K562 (cell line): Measurements from ENCODE around the gene MPND. TPM values are rescaled to one million over a fixed set of nuclear protein-coding genes. Genes with fewer than 3 reads are reported as not detected.

Experiments
- HDAC8 ChIP-seq: fragments of 450-650 bp; IDR thresholded peaks from 2 replicates; pipeline ENCODE4 v1.6.1; 2016; ENCODE audit warnings: mild to moderate bottlenecking, missing genetic modification characterization, moderate library complexity, missing compliant biosample characterization
- HNRNPUL1 ChIP-seq: fragments of 200-400 bp; formaldehyde crosslinking; IDR thresholded peaks from 2 replicates; pipeline ENCODE4 v1.6.1; 2017; ENCODE audit warnings: low read length
- POLR2AphosphoS5 ChIP-seq: IDR thresholded peaks from 2 replicates; pipeline ENCODE4 v1.6.1; 2011; ENCODE audit warnings: mild to moderate bottlenecking, low read depth, low read length, moderate library complexity; ENCODE audit not compliant: control insufficient read depth, insufficient read depth
- STAT5A ChIP-seq: IDR thresholded peaks from 2 replicates; pipeline ENCODE4 v1.6.1; 2012; ENCODE audit warnings: low read length, inconsistent platforms, borderline replicate concordance
- U2AF1 ChIP-seq: fragments of 200-400 bp; formaldehyde crosslinking; optimal IDR thresholded peaks from 2 replicates; pipeline ENCODE3; 2017; ENCODE audit warnings: mild to moderate bottlenecking, low read depth, low read length, moderate library complexity
- U2AF2 ChIP-seq: fragments of 200-400 bp; formaldehyde crosslinking; optimal IDR thresholded peaks from 2 replicates; pipeline ENCODE3; 2017; ENCODE audit warnings: low read depth, mild to moderate bottlenecking, low read length
- ZNF263 ChIP-seq: sonication (generic); formaldehyde crosslinking; IDR thresholded peaks from 2 replicates; pipeline ENCODE4 v1.8.0; 2022; ENCODE audit warnings: mild to moderate bottlenecking, missing genetic modification reagents, borderline replicate concordance
- ZNF507 ChIP-seq: conservative IDR thresholded peaks from 2 replicates; pipeline ENCODE4 v1.6.1; 2017; ENCODE audit warnings: missing genetic modification characterization, missing compliant biosample characterization
- ZNF561 ChIP-seq: fragments of 450-650 bp; formaldehyde crosslinking; conservative IDR thresholded peaks from 2 replicates; pipeline ENCODE4 v1.4.0; 2020; ENCODE audit warnings: mild to moderate bottlenecking, moderate library complexity
- polyA plus RNA-seq, 8 experiments: library from polyadenylated mRNA; depleted of rRNA in 4 of 8; stranded (reverse) in 5 of 8; unstranded in 3 of 8; fragments of >200 nt; fragmentation: Nextera tagmentation in 2 of 8; fragmentation: Illumina TruSeq in 1 of 8; extraction: Ambion mirVana in 2 of 8; extraction: Trizol in 1 of 8; gene quantifications; 2 replicates each; pipeline versions ENCODE4 v1.2.1 to v1.2.3, GENCODE V29; 2011 to 2014; ENCODE audit warnings: inconsistent platforms in 1 of 8, missing spikeins in 1 of 8
- total RNA-seq, 7 experiments: library from RNA; depleted of rRNA in 6 of 7; stranded (reverse); fragments of >200 nt in 6 of 7; fragmentation: Illumina TruSeq in 2 of 7; extraction: Trizol in 2 of 7; gene quantifications; 2 replicates each; pipeline versions ENCODE4 v1.2.1 to v1.2.3, GENCODE V29; 2011 to 2021; ENCODE audit warnings: low replicate concordance in 1 of 7
- TF ChIP-seq, protein P1 (sequence below), 2 experiments: fragments of 450-650 bp; formaldehyde crosslinking in 1 of 2; IDR thresholded peaks; 2 replicates each; pipeline versions ENCODE4 v1.4.0 to v1.6.1; 2014 to 2020; ENCODE audit warnings: mild to moderate bottlenecking in 2 of 2, borderline replicate concordance in 1 of 2, low read depth in 1 of 2
- TF ChIP-seq, protein P2 (sequence below), 2 experiments: fragments of 450-650 bp; conservative IDR thresholded peaks; 2 replicates each; pipeline ENCODE4 v1.6.1; 2017; ENCODE audit warnings: mild to moderate bottlenecking in 2 of 2, moderate library complexity in 2 of 2
- TF ChIP-seq, protein P3 (sequence below): fragments of 200-800 bp; sonication (Bioruptor generic); IDR thresholded peaks from 2 replicates; pipeline ENCODE4 v1.6.1; 2017; ENCODE audit warnings: missing genetic modification characterization, missing compliant biosample characterization
- TF ChIP-seq, protein P4 (sequence below): fragments of 450-650 bp; IDR thresholded peaks from 2 replicates; pipeline ENCODE4 v1.6.1; 2017; ENCODE audit warnings: mild to moderate bottlenecking, moderate library complexity

MPND gene
- total and polyA plus RNA-seq, 9 of the 15 experiments (the other 6 are each of a cell fraction or from before 2014, with no cell fraction given), result 0.25 to 14.0 (median 3.9) TPM

DNA sequence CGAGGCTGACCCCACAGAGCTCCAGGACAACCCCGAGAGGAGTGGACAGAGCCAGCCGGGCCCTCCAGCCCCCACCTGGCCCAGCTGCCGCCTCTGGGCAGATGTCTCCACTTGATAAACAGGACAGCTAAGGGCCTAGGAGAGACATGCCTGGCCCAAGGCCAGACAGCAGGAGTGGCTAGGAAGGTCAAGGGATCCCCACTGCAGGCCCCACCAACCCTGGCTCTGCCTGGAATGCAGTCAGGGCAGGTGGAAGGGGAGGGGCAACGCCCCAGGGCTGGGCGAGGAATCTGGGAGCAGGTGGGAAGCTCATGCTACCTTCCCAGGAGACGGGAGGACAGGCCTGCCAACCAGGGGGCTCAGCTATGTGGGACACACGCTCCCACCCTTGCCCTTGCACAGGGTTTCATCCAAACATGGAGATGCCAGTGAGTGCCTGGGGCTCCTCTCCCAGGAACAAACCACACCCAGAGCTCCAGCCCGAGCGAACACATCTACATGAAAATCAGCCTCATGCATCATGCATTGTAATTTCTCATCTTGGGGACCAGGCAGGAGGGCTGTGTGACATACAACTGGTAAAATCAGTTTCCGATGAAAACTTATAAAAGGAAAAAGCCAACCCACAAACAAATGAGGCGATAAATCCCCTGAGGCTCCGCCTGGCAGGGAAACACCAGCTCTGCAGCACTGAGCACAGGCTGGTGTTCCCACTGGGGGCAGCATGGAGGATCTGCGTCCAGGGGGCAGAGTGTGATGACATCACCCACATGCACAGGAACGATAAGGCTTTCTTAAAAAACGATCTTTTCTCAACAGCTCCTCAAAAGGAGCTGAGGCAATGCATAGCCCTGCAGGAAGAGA, 32.0 kb downstream of the MPND start (continued):
- TF ChIP-seq, protein P1, sequence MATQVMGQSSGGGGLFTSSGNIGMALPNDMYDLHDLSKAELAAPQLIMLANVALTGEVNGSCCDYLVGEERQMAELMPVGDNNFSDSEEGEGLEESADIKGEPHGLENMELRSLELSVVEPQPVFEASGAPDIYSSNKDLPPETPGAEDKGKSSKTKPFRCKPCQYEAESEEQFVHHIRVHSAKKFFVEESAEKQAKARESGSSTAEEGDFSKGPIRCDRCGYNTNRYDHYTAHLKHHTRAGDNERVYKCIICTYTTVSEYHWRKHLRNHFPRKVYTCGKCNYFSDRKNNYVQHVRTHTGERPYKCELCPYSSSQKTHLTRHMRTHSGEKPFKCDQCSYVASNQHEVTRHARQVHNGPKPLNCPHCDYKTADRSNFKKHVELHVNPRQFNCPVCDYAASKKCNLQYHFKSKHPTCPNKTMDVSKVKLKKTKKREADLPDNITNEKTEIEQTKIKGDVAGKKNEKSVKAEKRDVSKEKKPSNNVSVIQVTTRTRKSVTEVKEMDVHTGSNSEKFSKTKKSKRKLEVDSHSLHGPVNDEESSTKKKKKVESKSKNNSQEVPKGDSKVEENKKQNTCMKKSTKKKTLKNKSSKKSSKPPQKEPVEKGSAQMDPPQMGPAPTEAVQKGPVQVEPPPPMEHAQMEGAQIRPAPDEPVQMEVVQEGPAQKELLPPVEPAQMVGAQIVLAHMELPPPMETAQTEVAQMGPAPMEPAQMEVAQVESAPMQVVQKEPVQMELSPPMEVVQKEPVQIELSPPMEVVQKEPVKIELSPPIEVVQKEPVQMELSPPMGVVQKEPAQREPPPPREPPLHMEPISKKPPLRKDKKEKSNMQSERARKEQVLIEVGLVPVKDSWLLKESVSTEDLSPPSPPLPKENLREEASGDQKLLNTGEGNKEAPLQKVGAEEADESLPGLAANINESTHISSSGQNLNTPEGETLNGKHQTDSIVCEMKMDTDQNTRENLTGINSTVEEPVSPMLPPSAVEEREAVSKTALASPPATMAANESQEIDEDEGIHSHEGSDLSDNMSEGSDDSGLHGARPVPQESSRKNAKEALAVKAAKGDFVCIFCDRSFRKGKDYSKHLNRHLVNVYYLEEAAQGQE (IDR thresholded peaks at IDR 0.05; ENCODE audit: borderline replicate concordance), result peak; percentile 38; the same call in 1 of the 2 replicates
- TF ChIP-seq, protein P1 (CRISPR knock-in tag; IDR thresholded peaks at IDR 0.05; ENCODE audit: low read depth), result no peak
- TF ChIP-seq POLR2AphosphoS5 (peak; percentile 81), U2AF1 (no peak), HNRNPUL1 (no peak), ZNF561 (CRISPR knock-in tag) (no peak), HDAC8 (tag) (no peak), ZNF507 (tag) (no peak), ZNF263 (CRISPR knock-in tag) (0 out of 2 replicates have a peak, but pooled peaks have one; percentile 16), STAT5A (peak; percentile 84; the same call in 1 of the 2 replicates), U2AF2 (no peak)
- TF ChIP-seq, protein P2, sequence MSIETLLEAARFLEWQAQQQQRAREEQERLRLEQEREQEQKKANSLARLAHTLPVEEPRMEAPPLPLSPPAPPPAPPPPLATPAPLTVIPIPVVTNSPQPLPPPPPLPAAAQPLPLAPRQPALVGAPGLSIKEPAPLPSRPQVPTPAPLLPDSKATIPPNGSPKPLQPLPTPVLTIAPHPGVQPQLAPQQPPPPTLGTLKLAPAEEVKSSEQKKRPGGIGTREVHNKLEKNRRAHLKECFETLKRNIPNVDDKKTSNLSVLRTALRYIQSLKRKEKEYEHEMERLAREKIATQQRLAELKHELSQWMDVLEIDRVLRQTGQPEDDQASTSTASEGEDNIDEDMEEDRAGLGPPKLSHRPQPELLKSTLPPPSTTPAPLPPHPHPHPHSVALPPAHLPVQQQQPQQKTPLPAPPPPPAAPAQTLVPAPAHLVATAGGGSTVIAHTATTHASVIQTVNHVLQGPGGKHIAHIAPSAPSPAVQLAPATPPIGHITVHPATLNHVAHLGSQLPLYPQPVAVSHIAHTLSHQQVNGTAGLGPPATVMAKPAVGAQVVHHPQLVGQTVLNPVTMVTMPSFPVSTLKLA (conservative IDR thresholded peaks at IDR 0.05), result peak in 1 of 2 experiments; percentile 81; a peak in 3 of 4 replicates
- TF ChIP-seq, protein P3, sequence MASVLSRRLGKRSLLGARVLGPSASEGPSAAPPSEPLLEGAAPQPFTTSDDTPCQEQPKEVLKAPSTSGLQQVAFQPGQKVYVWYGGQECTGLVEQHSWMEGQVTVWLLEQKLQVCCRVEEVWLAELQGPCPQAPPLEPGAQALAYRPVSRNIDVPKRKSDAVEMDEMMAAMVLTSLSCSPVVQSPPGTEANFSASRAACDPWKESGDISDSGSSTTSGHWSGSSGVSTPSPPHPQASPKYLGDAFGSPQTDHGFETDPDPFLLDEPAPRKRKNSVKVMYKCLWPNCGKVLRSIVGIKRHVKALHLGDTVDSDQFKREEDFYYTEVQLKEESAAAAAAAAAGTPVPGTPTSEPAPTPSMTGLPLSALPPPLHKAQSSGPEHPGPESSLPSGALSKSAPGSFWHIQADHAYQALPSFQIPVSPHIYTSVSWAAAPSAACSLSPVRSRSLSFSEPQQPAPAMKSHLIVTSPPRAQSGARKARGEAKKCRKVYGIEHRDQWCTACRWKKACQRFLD (CRISPR knock-in tag), result 0 out of 2 replicates have a peak, but pooled peaks have one; percentile 80
- TF ChIP-seq, protein P4, sequence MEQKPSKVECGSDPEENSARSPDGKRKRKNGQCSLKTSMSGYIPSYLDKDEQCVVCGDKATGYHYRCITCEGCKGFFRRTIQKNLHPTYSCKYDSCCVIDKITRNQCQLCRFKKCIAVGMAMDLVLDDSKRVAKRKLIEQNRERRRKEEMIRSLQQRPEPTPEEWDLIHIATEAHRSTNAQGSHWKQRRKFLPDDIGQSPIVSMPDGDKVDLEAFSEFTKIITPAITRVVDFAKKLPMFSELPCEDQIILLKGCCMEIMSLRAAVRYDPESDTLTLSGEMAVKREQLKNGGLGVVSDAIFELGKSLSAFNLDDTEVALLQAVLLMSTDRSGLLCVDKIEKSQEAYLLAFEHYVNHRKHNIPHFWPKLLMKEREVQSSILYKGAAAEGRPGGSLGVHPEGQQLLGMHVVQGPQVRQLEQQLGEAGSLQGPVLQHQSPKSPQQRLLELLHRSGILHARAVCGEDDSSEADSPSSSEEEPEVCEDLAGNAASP, result no peak
